MM.1S (cell line): ENCODE results near the gene GMPR.

ENCODE experiments used
- DNase-seq: peaks from one replicate; pipeline ENCODE4 v3.0.0-alpha.2; 2015
- H2AFZ ChIP-seq: fragments of 300-600 bp; sonication (generic); 2 replicates; pipeline ENCODE4 v1.6.0; 2016; ENCODE audit warnings: antibody characterized with exemption, low read length
- H3F3A ChIP-seq: fragments of 300-600 bp; sonication (generic); 2 replicates; pipeline ENCODE4 v1.6.1; 2016; ENCODE audit warnings: mild to moderate bottlenecking, antibody characterized with exemption, low read length, moderate library complexity, mixed read lengths; ENCODE audit not compliant: insufficient read depth
- H3K27ac ChIP-seq: fragments of 300-600 bp; sonication (generic); 2 replicates; pipeline ENCODE4 v1.5.1; 2016; ENCODE audit warnings: mild to moderate bottlenecking, low read length
- H3K27me3 ChIP-seq: fragments of 300-600 bp; sonication (generic); replicated peaks from 2 replicates; pipeline ENCODE4 v1.6.0; 2016; ENCODE audit warnings: low read length; ENCODE audit not compliant: insufficient read depth
- H3K36me3 ChIP-seq: fragments of 300-600 bp; sonication (generic); replicated peaks from 2 replicates; pipeline ENCODE4 v1.6.1; 2016; ENCODE audit warnings: mild to moderate bottlenecking, low read length, mixed read lengths; ENCODE audit not compliant: insufficient read depth
- H3K4me1 ChIP-seq: fragments of 300-600 bp; sonication (generic); 2 replicates; pipeline ENCODE4 v1.6.1; 2016; ENCODE audit warnings: low read length, mixed read lengths
- H3K4me2 ChIP-seq: fragments of 300-600 bp; sonication (generic); 2 replicates; pipeline ENCODE4 v1.6.0; 2016; ENCODE audit warnings: low read depth, low read length
- H3K4me3 ChIP-seq: fragments of 300-600 bp; sonication (generic); 2 replicates; pipeline ENCODE4 v1.5.1; 2016; ENCODE audit warnings: low read length, mixed read lengths
- H3K79me2 ChIP-seq: fragments of 300-600 bp; sonication (generic); 2 replicates; pipeline ENCODE4 v1.6.1; 2016; ENCODE audit warnings: mixed run types, low read length, mixed read lengths
- H3K9ac ChIP-seq: fragments of 300-600 bp; sonication (generic); 2 replicates; pipeline ENCODE4 v1.6.1; 2016; ENCODE audit warnings: low read length, mixed read lengths
- H3K9me2 ChIP-seq: fragments of 300-600 bp; sonication (generic); replicated peaks from 2 replicates; pipeline ENCODE4 v1.6.1; 2016; ENCODE audit warnings: mild to moderate bottlenecking, low read length, mixed read lengths; ENCODE audit not compliant: insufficient read depth
- H3K9me3 ChIP-seq: fragments of 300-600 bp; sonication (generic); replicated peaks from 2 replicates; pipeline ENCODE4 v1.6.1; 2016; ENCODE audit warnings: mild to moderate bottlenecking, low read length, mixed read lengths; ENCODE audit not compliant: insufficient read depth
- H4K20me1 ChIP-seq: fragments of 300-600 bp; sonication (generic); 2 replicates; pipeline ENCODE4 v1.6.1; 2016; ENCODE audit warnings: mild to moderate bottlenecking, low read length, moderate library complexity, mixed read lengths; ENCODE audit not compliant: insufficient read depth
- EZH2 ChIP-seq: fragments of 300-600 bp; sonication (generic); optimal IDR thresholded peaks from 2 replicates; pipeline ENCODE3; 2017; ENCODE audit warnings: low read depth, mild to moderate bottlenecking, antibody characterized with exemption, low read length, mixed read lengths
- EZH2phosphoT487 ChIP-seq: fragments of 300-600 bp; sonication (generic); IDR thresholded peaks from 2 replicates; pipeline ENCODE4 v1.6.1; 2018; ENCODE audit warnings: antibody characterized with exemption, low read length
- TF ChIP-seq, protein P1 (sequence below): fragments of 300-600 bp; sonication (generic); IDR thresholded peaks from 2 replicates; pipeline ENCODE4 v1.5.1; 2016; ENCODE audit warnings: antibody characterized with exemption, low read length, mixed read lengths

GMPR gene

DNA sequence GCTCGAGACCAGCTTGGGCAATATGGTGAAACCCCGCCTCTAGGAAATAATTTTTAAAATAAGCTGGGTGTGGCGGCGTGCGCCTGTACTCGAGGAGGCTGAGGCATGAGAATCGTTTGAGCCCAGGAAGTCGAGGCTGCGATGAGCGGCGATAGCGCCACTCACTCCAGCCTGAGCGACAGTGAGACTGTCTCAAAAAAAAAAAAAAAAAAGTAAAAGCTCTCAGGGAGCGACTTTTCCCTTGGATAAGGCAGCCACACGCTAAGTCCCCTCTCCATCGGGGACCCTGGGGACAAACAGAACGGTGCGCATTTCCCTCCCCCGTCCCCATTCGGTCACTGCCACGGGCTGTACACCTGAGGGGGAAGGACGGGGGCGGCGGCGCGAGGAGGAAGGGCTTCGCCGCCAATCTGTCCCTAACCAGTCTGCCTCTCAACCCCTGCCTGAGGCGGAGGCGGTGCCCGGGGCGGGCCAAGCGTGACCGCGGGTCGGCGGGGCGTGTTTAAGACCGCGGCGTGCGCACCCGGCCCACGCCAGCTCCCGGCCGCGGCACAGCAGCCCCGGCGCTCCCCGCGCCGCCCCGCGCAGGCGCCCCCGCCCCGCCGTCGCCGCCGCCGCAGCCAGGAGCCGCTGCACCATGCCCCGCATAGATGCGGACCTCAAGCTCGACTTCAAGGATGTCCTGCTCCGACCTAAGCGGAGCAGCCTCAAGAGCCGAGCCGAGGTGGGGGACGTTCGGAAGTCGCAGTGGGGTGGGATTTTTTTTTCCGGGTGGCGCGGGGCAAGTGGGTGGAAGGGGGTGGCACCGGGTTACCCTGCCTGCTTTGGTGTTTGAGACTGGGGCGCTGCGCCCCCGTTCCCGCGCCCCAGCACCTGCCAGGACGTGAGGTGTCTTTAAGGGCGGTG lies at the start of gene GMPR:
TSS of gene GMPR (plus strand) at position 531 of the 906 bp plus-strand sequence. CDS start at position 638, 107 bp downstream.
- Histone ChIP-seq H3K4me3 (peak within 1 kb of the TSS; percentile 60), H3K79me2 (no peaks in the 10 kb centered on the region), H3K9me3 (no peaks in the 10 kb centered on the region), H3K36me3 (no peaks in the 10 kb centered on the region), H3K4me2 (peak within 1 kb of the TSS; percentile 90), H3F3A (peaks cover 16% of the 10 kb centered on the region), H4K20me1 (no peaks in the 10 kb centered on the region; the same call in 1 of the 2 replicates), H2AFZ (peak within 1 kb of the TSS; percentile 80), H3K27me3 (0 out of 2 replicates have a peak, but pooled peaks cover 22% of the 10 kb centered on the region), H3K4me1 (peaks cover 17% of the 10 kb centered on the region), H3K9me2 (no peaks in the 10 kb centered on the region), H3K27ac (no peak within 1 kb of the TSS), H3K9ac (peak within 1 kb of the TSS; percentile 26; the same call in 1 of the 2 replicates)
- peak; percentile 74 for DNase-seq
- TF ChIP-seq EZH2phosphoT487 (no peak), EZH2 (no peak)
- TF ChIP-seq, protein P1, sequence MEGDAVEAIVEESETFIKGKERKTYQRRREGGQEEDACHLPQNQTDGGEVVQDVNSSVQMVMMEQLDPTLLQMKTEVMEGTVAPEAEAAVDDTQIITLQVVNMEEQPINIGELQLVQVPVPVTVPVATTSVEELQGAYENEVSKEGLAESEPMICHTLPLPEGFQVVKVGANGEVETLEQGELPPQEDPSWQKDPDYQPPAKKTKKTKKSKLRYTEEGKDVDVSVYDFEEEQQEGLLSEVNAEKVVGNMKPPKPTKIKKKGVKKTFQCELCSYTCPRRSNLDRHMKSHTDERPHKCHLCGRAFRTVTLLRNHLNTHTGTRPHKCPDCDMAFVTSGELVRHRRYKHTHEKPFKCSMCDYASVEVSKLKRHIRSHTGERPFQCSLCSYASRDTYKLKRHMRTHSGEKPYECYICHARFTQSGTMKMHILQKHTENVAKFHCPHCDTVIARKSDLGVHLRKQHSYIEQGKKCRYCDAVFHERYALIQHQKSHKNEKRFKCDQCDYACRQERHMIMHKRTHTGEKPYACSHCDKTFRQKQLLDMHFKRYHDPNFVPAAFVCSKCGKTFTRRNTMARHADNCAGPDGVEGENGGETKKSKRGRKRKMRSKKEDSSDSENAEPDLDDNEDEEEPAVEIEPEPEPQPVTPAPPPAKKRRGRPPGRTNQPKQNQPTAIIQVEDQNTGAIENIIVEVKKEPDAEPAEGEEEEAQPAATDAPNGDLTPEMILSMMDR = no peak

- no peak overlapping the region for H2AFZ ChIP-seq
- H3K4me3 ChIP-seq = no peak overlapping the region
- H3K4me2 ChIP-seq = no peak overlapping the region
- no peaks in the 10 kb centered on the region for H4K20me1 ChIP-seq
- TF ChIP-seq, protein P1 = no peak
- TF ChIP-seq EZH2 (no peak), EZH2phosphoT487 (no peak)
- no peaks in the 10 kb centered on the region for H3K27me3 ChIP-seq
- no peaks in the 10 kb centered on the region for H3K79me2 ChIP-seq
- no peaks in the 10 kb centered on the region for H3K4me1 ChIP-seq
- no peaks in the 10 kb centered on the region for H3F3A ChIP-seq
- H3K27ac ChIP-seq = no peak overlapping the region
- H3K9me3 ChIP-seq = no peaks in the 10 kb centered on the region
- H3K36me3 ChIP-seq = no peaks in the 10 kb centered on the region
- DNase-seq = no peak
- no peak overlapping the region for H3K9ac ChIP-seq
- H3K9me2 ChIP-seq = no peaks in the 10 kb centered on the region
Measured at GRCh38 chr6:16190214-16190613, 48.2 kb upstream of the GMPR start.

DNA sequence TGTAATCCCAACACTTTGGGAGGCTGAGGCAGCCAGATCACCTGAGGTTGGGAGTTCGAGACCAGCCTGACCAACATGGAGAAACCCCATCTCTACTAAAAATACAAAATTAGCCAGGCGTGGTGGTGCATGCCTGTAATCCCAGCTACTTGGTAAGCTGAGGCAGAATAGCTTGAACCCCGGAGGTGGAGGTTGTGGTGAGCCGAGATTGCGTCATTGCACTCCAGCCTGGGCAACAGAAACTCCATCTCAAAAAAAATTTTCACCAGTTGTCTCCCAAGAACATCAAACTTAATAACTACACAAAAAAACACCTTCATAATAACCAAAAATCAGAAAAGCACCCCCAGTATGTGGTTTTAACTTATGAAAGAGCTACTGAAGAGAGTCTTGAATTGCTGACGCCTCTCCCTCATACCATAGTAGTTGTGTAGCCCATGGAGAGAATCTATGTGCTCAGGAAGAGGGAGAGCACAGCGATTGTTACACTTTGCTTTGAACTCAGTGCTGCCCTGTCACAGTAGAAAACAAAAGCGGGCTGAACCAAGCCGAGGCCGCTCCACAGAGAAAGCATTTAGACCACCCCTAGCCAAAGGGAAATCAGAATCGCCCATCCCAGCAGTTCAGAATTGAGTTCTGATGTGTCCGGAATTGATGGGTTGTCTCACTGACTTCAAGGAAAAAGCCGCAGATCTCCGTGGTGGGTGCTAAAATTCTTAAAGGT lies 42.0 kb upstream of the GMPR start:
- H2AFZ ChIP-seq = no peak overlapping the region
- H3K4me2 ChIP-seq = no peak overlapping the region

More for the DNA sequence above, 42.0 kb upstream of the GMPR start:
- no peak overlapping the region for H3K4me3 ChIP-seq
- H3K27me3 ChIP-seq = no peaks in the 10 kb centered on the region
- H3K4me1 ChIP-seq = no peaks in the 10 kb centered on the region
- H3K9me2 ChIP-seq = no peaks in the 10 kb centered on the region
- no peak for TF ChIP-seq EZH2phosphoT487
- TF ChIP-seq, protein P1 = no peak
- no peak for TF ChIP-seq EZH2
- H3K9me3 ChIP-seq = no peaks in the 10 kb centered on the region
- H3K79me2 ChIP-seq = no peaks in the 10 kb centered on the region
- H3K27ac ChIP-seq = no peak overlapping the region
- no peaks in the 10 kb centered on the region for H4K20me1 ChIP-seq
- H3F3A ChIP-seq = no peaks in the 10 kb centered on the region
- H3K36me3 ChIP-seq = no peaks in the 10 kb centered on the region
- no peak overlapping the region for H3K9ac ChIP-seq
- DNase-seq = no peak
